ENCODE results near the gene UCMA.

DNA sequence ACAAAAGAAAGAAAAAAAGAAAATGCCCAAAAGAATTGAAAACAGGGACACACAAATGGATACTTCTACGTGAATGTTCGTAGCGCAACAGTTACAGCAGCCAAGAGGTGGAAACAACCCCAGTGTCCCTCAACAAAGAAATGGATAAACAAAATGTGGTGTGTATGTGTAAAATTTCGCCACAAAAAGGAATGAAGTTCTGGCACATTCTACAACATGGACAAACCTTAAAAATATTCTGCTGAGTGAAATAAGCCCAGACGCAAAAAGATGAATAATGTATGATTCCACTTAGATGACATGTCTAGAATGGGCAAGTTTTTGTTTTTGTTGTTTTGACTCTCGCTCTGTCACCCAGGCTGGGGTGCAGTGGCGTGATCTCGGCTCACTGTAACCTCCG lies 10.9 kb downstream of the UCMA start:
- TF ChIP-seq CTCF (IDR thresholded peaks at IDR 0.05; ENCODE audit: low read depth, low read length) (no peak), EZH2phosphoT487 (IDR thresholded peaks at IDR 0.05; ENCODE audit: low read depth) (no peak)
